ENCODE results near the gene MKS1.

The MKS1 gene

DNA sequence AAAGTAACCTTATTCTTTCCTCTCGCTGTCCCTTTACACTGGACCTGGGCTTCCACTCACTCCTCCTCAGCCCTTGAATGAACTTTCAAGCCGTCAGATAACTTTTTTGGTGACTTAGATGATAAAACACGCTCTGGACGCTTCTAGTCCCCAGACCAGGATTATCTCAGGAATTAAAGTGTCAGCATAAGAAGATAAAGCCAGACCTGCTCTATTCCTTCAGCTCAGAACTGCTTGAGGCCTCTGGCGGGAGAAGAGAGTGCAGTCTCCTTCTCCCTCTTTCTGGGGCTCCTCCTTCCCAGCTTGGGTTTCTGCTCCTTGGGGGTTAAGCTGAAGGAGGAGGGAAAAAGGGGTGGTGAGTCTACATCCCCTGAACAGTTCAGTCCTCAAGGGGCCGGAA lies 25.9 kb upstream of the MKS1 start:
- DNase-seq, result no peak

GRCh38 chr17:58242171-58242784 lies 23.2 kb upstream of the MKS1 start:
- DNase-seq, result no peak

GRCh38 chr17:58239987-58240386 lies 20.9 kb upstream of the MKS1 start:
- DNase-seq, result no peak

DNA sequence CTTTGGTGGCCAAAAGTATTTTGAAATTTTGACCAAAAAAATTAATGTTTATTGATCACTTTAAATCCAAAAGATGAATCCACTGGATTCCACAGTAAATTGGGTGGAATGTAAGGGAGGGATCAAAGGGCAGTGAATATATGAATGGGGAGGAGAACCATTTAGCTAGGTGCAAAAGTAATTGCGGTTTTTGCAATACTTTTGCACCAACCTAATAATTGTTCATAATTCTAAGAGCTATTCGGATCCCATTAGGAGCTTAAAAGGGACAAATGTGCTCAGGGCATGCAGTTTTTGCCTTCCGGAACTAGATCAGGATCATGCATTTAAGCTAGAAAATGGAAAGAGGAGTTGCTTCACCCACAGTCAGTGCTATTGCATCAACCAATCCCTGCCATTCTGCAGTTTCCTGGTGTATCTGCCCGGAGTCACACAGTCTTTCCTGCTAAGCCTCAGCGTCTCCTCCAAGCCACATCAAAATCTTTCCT lies 19.1 kb upstream of the MKS1 start, which contains the start of gene LPO:
LPO (plus strand) TSS at position 438 of the 488 bp plus-strand sequence. CDS start 4,396 bp downstream, outside the sequence.
- peak; percentile 35 for DNase-seq

DNA sequence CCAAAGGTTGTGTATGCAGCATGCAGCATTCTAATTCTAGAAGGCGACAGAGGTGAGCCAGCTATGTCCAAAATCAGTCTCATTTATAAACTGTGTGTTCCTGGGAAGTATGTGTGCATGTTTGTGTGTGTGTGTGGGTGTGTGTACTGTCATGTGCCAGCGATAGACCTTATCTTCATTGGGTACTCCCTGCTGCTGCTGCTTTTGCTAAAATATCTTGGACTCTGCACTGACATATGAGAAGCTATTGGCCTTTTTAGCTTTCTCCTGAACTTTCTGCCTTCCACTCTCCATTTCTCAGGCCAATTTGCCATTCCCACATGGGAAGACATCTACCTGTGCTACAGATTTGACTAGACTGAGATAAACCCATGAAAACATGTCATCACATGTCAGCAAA lies 17.3 kb upstream of the MKS1 start:
- no peak for DNase-seq

- no peak for DNase-seq
Observed at GRCh38 chr17:58235821-58236220, 16.8 kb upstream of the MKS1 start.

DNA sequence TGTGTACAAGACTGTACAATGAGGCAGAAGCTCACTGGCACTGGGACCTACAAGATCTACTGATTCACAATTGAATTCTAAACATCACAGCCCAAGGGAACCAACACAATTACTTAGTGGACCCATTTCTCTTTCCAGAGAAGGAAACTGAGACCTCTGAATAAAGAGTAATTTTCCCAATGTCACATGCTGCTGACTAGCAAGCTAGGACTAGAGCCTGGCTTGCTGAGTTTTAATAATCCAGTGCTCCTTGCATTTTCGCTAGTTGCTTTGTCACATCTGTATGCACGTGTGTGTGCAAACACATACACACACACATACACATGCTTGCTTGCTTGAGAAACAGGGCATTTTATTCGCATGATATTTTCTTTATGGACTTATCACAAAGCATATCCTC lies 15.5 kb upstream of the MKS1 start:
- DNase-seq, result no peak

DNA sequence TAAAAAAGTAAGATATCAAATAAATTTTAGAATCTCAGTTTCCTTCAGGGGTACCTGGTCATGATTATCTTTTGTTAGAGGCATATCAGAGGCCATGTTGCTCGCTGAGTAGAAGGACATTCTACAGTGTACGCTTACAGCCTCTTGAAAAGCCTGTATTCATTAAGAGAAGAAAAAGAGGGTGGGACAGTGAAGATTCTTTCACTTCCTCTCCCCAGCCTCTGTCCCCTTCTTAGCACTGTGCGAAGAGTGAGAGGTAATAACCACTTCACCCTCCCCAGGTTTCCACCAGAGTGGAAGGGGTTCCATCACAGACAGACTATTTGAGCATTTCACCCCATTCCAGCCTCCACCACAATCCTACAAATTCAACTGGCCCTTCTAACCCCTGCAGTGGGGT lies 14.5 kb upstream of the MKS1 start:
- no peak for DNase-seq

DNA sequence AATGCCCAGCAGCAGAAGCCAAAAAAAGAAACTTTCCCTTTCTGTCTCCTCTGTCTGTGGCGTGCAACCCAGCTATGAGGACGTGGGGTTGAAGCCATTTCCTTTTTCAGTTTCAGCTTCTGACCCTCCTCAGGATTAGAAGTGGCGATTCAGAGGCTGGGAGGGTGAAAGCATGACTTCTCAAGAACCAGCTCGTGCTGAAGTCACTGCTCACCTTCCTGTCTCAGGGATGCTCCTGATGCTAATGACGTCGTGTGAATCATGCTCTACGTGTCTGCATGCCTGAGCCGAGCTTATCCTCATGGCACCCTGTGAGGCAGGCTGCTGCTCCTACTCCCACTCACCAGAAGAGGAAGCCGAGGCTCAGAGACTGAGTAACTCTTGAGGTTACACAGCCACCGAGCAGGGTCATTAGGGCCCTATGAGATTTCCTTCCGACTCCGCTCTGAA lies 13.7 kb upstream of the MKS1 start:
- peak; percentile 90 for DNase-seq

DNA sequence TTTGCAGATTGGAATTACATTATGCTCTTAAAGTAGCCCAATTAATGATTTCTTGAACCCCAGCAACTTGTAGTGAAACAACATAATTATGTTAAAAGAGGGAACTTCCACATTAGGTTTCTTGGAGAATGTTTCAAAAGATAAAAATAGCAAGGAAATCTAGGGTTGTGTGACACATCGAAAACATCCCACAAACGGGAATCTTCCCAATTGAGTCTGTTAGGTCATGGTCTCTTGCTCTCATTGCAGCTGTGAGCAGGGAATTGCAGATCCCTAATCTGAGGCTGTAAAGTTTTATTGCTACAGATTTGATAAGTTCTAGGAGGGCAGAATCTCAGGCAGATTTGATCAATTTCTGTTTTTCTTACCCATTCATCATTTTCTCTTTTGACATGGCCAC lies 12.6 kb upstream of the MKS1 start:
- DNase-seq, result no peak

DNA sequence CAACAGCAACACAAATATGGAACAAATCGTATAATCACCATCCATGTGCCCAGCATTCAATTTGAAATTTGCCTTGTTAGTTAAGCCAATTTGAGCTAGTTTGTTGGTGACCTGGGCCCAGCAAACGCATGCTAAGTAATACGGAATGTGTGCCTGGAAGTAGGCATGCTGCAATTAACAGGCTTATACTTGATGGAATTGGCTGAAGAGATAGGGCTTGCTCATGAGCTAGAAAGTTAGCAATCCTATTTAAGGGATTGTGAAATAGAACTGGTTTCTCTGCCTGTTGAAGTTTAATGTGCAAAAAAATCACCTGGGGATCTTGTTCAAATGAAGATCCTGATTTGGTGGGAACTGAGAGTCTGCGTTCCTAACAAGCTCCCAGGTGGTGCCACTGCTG lies 10.8 kb upstream of the MKS1 start:
- no peak for DNase-seq

DNA sequence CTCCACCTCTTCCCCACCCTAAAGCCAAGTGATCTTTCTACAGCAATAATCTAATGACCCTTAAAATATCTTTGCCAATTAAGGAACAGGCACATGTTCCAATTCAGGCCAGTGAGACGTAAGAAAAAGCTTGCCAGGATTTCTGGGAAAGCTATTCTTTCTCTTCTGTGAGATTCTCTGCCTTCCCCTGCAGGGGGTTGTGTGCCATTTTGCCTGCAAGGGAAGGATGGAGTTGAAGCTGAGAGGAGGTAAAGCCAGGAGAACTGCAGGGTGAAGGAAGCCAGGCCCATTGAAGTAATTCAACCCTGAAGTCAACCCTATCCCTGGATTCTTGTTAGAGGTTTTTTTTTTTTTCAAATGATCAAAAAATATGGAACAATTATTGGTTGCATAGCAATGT lies 10.3 kb upstream of the MKS1 start:
- no peak for DNase-seq

DNA sequence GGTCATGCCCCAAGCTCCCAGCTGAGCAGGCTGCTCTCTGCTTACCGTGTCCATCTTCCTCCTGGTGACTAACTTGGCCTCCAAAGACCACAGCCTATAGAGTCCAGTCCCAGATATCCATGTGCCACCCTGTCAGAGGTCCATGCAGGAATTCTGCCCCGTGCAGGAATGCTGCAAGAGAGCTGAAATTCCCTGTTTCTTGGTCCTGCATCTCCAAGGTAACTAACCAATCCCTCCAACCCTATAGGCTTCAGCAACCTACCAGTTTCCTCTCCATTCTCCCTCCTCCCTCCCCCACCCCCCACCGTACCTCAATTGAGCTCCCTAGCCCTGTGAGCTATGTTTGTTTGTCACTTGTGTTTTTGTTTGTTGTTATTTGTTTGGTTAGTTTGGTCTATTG lies 9.6 kb upstream of the MKS1 start:
- DNase-seq, result no peak

DNA sequence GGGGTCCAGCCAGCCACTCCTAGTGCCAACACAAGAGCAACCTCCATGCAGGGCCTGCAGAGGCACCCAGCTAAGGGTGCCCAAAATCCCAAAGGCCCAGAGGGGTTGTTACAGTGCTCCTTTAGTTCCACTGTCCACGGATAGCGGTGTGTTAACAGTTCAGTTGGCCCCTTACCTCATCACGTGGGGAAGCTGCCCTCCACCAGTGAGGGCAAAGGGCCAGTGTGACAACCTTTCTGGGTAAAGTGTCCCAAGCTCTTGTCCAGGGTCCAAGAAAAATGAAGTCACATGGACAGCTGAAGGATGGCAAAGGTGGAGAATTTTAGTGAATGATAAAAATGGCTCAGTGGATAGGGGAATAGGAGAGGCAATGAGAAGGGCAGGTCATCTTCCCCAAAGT lies 8.7 kb upstream of the MKS1 start:
- DNase-seq, result no peak

- no peak for DNase-seq
Observed at GRCh38 chr17:58224315-58224714, 5.3 kb upstream of the MKS1 start.

GRCh38 chr17:58219789-58220183 lies 731 bp upstream of the MKS1 start:
- peak; percentile 37 for DNase-seq

DNA sequence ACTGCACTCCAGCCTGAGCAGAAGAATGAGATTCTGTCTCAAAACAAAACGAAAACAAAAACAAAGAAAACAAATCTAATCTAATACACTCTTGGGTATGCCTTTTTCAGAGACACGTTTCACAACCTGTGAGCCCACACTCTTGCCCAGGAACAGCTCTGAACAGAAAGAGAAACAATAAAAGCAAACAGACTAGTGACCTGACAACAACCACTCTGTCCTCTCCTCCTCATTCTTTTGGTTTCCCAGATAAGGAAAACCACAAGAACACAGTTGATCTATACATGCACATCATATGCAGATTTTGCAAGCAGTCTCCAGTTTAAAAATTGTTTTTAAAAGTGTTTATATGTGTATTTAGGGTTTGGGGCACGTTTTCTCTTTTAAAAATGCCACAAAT lies 1.3 kb downstream of the MKS1 start:
- DNase-seq, result peak; percentile 10

- DNase-seq, result peak; percentile 48
Observed at GRCh38 chr17:58215685-58216084, 3.4 kb downstream of the MKS1 start.

GRCh38 chr17:58210922-58211321 lies 8.1 kb downstream of the MKS1 start:
- DNase-seq, result no peak

DNA sequence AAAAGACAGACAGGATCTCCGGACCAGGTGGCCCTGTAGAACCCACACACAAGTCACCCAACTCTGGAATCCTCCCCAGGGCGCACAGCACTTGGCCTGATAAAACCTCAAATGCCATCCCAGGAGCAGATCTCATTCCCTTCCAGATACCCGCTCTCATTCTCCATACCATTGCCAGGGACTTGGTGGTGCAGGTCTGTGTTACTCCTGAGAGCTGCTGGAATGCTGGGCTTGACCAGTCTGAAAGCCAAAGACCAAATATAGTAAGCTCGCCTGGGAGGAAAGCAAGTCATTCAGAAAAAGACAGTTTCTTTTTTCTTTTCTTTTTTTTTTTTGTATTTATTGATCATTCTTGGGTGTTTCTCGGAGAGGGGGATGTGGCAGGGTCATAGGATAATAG lies 10.7 kb downstream of the MKS1 start:
- DNase-seq, result no peak

DNA sequence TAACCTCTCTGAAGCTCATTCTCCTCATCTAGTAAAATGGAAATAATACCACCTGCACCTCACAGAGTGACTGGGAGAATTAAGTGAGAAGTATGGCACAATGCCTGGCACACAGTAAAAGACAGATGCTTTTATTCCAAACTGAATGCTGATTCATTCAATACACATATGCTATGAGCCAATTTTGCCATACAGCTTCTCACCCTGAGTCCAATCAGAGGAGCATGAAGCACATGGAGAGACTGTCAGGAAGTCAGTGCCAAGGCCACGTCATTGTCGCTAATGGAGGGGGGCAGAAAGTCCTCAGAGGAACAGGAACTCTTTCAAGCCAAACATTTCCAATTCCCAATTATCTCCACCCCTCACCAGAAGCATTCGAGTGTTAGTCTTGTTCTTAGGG lies 11.6 kb downstream of the MKS1 start:
- DNase-seq, result no peak

DNA sequence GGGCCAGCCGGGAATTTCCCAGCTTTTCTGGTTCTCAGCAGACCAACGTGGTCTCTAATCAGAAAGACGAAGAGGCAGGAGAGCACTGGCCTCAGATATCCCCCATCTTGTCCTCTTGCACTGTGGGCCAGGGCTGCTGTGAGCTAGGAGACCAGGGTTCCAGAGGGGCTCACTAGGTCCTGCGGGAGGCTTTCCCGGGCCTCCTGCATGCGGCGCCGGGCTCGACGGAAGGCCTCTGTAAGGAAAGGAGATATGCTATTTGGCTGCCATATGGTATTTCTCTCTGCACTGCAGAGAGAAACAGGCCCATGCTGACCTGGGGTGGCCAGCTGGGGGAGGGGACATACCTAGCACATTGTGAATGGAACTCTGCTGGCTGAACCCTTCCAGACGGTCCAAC lies 13.1 kb downstream of the MKS1 start:
- no peak for DNase-seq

- no peak for DNase-seq
Observed at GRCh38 chr17:58204796-58205195, 14.3 kb downstream of the MKS1 start.

- DNase-seq, result no peak
Observed at GRCh38 chr17:58202859-58203258, 16.2 kb downstream of the MKS1 start.

DNA sequence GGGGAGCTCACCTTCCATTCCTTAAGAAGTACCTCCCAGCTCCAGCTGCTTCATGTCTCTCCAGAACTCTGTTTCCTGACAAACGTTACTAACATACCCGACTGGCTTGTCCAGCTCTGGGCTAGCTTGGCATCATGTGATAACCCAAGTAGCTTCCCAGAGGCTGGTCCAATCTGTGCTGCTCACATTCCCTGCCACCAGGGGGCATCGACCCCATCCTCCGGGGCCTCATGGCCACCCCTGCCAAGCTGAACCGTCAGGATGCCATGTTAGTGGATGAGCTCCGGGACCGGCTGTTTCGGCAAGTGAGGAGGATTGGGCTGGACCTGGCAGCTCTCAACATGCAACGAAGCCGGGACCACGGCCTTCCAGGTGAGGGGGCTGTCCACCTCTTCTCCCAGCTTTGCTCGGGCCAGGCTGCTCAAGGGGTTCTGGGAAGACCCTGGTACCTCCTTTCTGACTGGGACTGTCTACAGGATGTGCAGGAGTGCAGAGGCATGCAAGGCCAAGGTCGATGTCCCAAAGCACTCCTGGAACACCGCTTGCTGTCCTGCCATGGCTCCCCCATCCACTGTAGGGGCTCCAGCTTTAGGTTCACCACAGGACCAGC lies 18.9 kb downstream of the MKS1 start:
- DNase-seq, result no peak
